ENCODE results near the gene BCL11A. TPM values are rescaled to one million over a fixed set of nuclear protein-coding genes. Genes with fewer than 3 reads are reported as not detected.

BCL11A gene
- total RNA-seq, 4 donors from 2014 or later: 4.6 to 12.8 (median 9.0) TPM

GRCh38 chr2:60544954-60545560 lies 8.4 kb downstream of the BCL11A start:
- H3K27ac ChIP-seq: no peak overlapping the region
- intact Hi-C loops (cut with DNase I): no loop called here
- 72 to 79% methylated on average over 9 of the region's 9 CpGs for WGBS, 2 donors
- H3K4me1 ChIP-seq: peaks cover 5 to 9% of the 10 kb centered on the region in 2 donors
- no peaks in the 10 kb centered on the region for H3K9me3 ChIP-seq
- no peak for TF ChIP-seq CTCF (IDR thresholded peaks at IDR 0.05)
- TF ChIP-seq POLR2A (IDR thresholded peaks at IDR 0.05): no peak
- H3K4me3 ChIP-seq (replicated peaks in 1 of 3): no peak overlapping the region
- H3K27me3 ChIP-seq: no peaks in the 10 kb centered on the region
- no peak for DNase-seq
- H3K36me3 ChIP-seq: no peaks in the 10 kb centered on the region

GRCh38 chr2:60544062-60544461 lies 9.4 kb downstream of the BCL11A start:
- Histone ChIP-seq H3K4me3 (replicated peaks in 1 of 3) (no peak overlapping the region), H3K9me3 (no peaks in the 10 kb centered on the region), H3K27me3 (no peaks in the 10 kb centered on the region), H3K27ac (no peak overlapping the region), H3K36me3 (no peaks in the 10 kb centered on the region), H3K4me1 (peaks cover 1 to 3% of the 10 kb centered on the region in 2 donors)
- WGBS, 2 donors: 90 to 93% methylated on average over 7 of the region's 7 CpGs
- no peak for DNase-seq
- intact Hi-C loops (cut with DNase I): no loop called here
- TF ChIP-seq CTCF (IDR thresholded peaks at IDR 0.05) (no peak), POLR2A (IDR thresholded peaks at IDR 0.05) (no peak)

- intact Hi-C loops (cut with DNase I): no loop called here
- 44 to 54% methylated on average over 3 of the region's 3 CpGs for WGBS, 2 donors
- peak in 1 of 2 donors; percentile 13 for DNase-seq
- H3K36me3 ChIP-seq: no peaks in the 10 kb centered on the region
- H3K4me1 ChIP-seq: no peaks in the 10 kb centered on the region
- H3K27me3 ChIP-seq: no peaks in the 10 kb centered on the region
- TF ChIP-seq CTCF (IDR thresholded peaks at IDR 0.05): no peak
- H3K4me3 ChIP-seq (replicated peaks in 1 of 3): no peak overlapping the region
- H3K9me3 ChIP-seq: no peaks in the 10 kb centered on the region
- H3K27ac ChIP-seq: no peak overlapping the region
These were observed 12.3 kb downstream of the BCL11A start for GRCh38 chr2:60541056-60541651.

- no peaks in the 10 kb centered on the region for H3K36me3 ChIP-seq
- intact Hi-C loops (cut with DNase I): no loop called here
- no peak overlapping the region for H3K27ac ChIP-seq
- H3K4me1 ChIP-seq: no peaks in the 10 kb centered on the region
- no peak for DNase-seq
- TF ChIP-seq POLR2A (IDR thresholded peaks at IDR 0.05) (no peak), CTCF (IDR thresholded peaks at IDR 0.05) (no peak)
- H3K27me3 ChIP-seq: no peaks in the 10 kb centered on the region
- 84 to 91% methylated on average over 2 of the region's 2 CpGs for WGBS, 2 donors
- no peak overlapping the region for H3K4me3 ChIP-seq (replicated peaks in 1 of 3)
- no peaks in the 10 kb centered on the region for H3K9me3 ChIP-seq
These were observed 13.4 kb downstream of the BCL11A start for GRCh38 chr2:60540074-60540473.

GRCh38 chr2:60539140-60539539 lies 14.3 kb downstream of the BCL11A start:
- Histone ChIP-seq H3K27ac (no peak overlapping the region), H3K4me3 (replicated peaks in 1 of 3) (no peak overlapping the region), H3K36me3 (no peaks in the 10 kb centered on the region), H3K27me3 (no peaks in the 10 kb centered on the region), H3K9me3 (no peaks in the 10 kb centered on the region), H3K4me1 (no peaks in the 10 kb centered on the region)
- no peak for TF ChIP-seq CTCF (IDR thresholded peaks at IDR 0.05)
- no peak for TF ChIP-seq POLR2A (IDR thresholded peaks at IDR 0.05)
- 90 to 97% methylated on average over 5 of the region's 5 CpGs for WGBS, 2 donors
- no peak for DNase-seq
- intact Hi-C loops (cut with DNase I): no loop called here
